PFSK-1 (cell line): ENCODE results near the gene ID1.

Experiments
- FOXP2 ChIP-seq: optimal IDR thresholded peaks from 2 replicates; pipeline ENCODE3; 2011; ENCODE audit warnings: borderline replicate concordance, control low read depth, inconsistent platforms; ENCODE audit not compliant: insufficient read depth; ENCODE audit errors: extremely low read length, extremely low read depth
- POLR2AphosphoS5 ChIP-seq: IDR thresholded peaks from 2 replicates; pipeline ENCODE4 v1.6.1; 2012; ENCODE audit warnings: low read depth, mild to moderate bottlenecking, control low read depth, low read length, moderate library complexity
- REST ChIP-seq, 2 experiments: IDR thresholded peaks; 2 replicates each; pipeline versions ENCODE4 v1.6.1 to v1.8.0; 2011 to 2012; ENCODE audit warnings: low read depth in 2 of 2, low read length in 2 of 2, control low read depth in 1 of 2, inconsistent platforms in 1 of 2, mild to moderate bottlenecking in 1 of 2, moderate library complexity in 1 of 2; ENCODE audit not compliant: insufficient read depth in 1 of 2
- SIN3A ChIP-seq: IDR thresholded peaks from 2 replicates; pipeline ENCODE4 v1.6.1; 2012; ENCODE audit warnings: mild to moderate bottlenecking, low read length, moderate library complexity, borderline replicate concordance; ENCODE audit not compliant: insufficient read depth
- TAF1 ChIP-seq: IDR thresholded peaks from 2 replicates; pipeline ENCODE4 v1.6.1; 2012; ENCODE audit warnings: low read length, control low read depth, borderline replicate concordance; ENCODE audit not compliant: insufficient read depth

The ID1 gene

GRCh38 chr20:31633339-31633914 lies 28.3 kb downstream of the ID1 start:
- TF ChIP-seq FOXP2 (no peak), SIN3A (no peak), POLR2AphosphoS5 (no peak), REST (IDR thresholded peaks at IDR 0.05; ENCODE audit: insufficient read depth in 1 of 2, low read depth in 2 of 2, low read length in 2 of 2) (no peak), TAF1 (no peak)

- TF ChIP-seq POLR2AphosphoS5 (no peak), REST (IDR thresholded peaks at IDR 0.05; ENCODE audit: insufficient read depth in 1 of 2, low read depth in 2 of 2, low read length in 2 of 2) (no peak), TAF1 (no peak), FOXP2 (no peak), SIN3A (no peak)
Observed at GRCh38 chr20:31637660-31638059, 32.6 kb downstream of the ID1 start, which contains the start of gene COX4I2. COX4I2 (plus strand) TSS chr20:31637912; CDS start chr20:31639018, 1,106 bp downstream.

GRCh38 chr20:31638317-31638716 lies 33.2 kb downstream of the ID1 start:
- no peak for TF ChIP-seq SIN3A
- TF ChIP-seq FOXP2: no peak
- TF ChIP-seq POLR2AphosphoS5: no peak
- no peak for TF ChIP-seq TAF1
- TF ChIP-seq REST (IDR thresholded peaks at IDR 0.05; ENCODE audit: insufficient read depth in 1 of 2, low read depth in 2 of 2, low read length in 2 of 2): no peak

- TF ChIP-seq SIN3A: no peak
- TF ChIP-seq POLR2AphosphoS5: no peak
- no peak for TF ChIP-seq FOXP2
- no peak for TF ChIP-seq TAF1
- TF ChIP-seq REST (IDR thresholded peaks at IDR 0.05; ENCODE audit: insufficient read depth in 1 of 2, low read depth in 2 of 2, low read length in 2 of 2): no peak
Observed at GRCh38 chr20:31638816-31639215, 33.7 kb downstream of the ID1 start.

GRCh38 chr20:31640259-31640658 lies 35.2 kb downstream of the ID1 start:
- TF ChIP-seq REST (IDR thresholded peaks at IDR 0.05; ENCODE audit: insufficient read depth in 1 of 2, low read depth in 2 of 2, low read length in 2 of 2) (no peak), POLR2AphosphoS5 (no peak), TAF1 (no peak), SIN3A (no peak), FOXP2 (no peak)
